Activated T-cell treated with anti-CD3 and anti-CD28 coated beads, Interleukin-2, amount 50 U/mL, for 4 hours (primary cell): ENCODE measurements around the gene PC. TPM values are rescaled to one million over a fixed set of nuclear protein-coding genes. Genes with fewer than 3 reads are reported as not detected.

Experiments
- ATAC-seq, 2 donors: fragments of 200-7000 bp; cut with Tn5 transposase; one replicate each; pipeline ENCODE4 v1.10.0; 2021
- DNase-seq: peaks from one replicate; pipeline ENCODE4 v3.0.0-alpha.2; 2020
- H3K27me3 Mint-ChIP-seq: one replicate; pipeline ENCODE4 v1.8.0; 2021; ENCODE audit warnings: low read depth, mixed read lengths
- H3K36me3 Mint-ChIP-seq: one replicate; pipeline ENCODE4 v1.8.0; 2022; ENCODE audit warnings: mixed read lengths; ENCODE audit not compliant: insufficient read depth
- H3K4me1 Mint-ChIP-seq: one replicate; pipeline ENCODE4 v1.8.0; 2021; ENCODE audit warnings: low read depth, mixed read lengths
- H3K4me3 Mint-ChIP-seq: one replicate; pipeline ENCODE4 v1.8.0; 2021; ENCODE audit warnings: mild to moderate bottlenecking, moderate library complexity, mixed read lengths
- H3K9me3 Mint-ChIP-seq: one replicate; pipeline ENCODE4 v1.8.0; 2021; ENCODE audit warnings: mixed read lengths
- total RNA-seq, 3 donors: library from RNA; stranded (reverse); gene quantifications; one replicate each; pipeline ENCODE4 v1.2.1, GENCODE V29; 2021

PC gene
- total RNA-seq, 3 donors from 2014 or later = 17.5 to 20.0 (median 18.4) TPM

- ATAC-seq = no peak
- Mint-ChIP-seq H3K9me3 (no peaks in the 10 kb centered on the region), H3K4me1 (peaks cover 2% of the 10 kb centered on the region), H3K27me3 (peaks cover 10% of the 10 kb centered on the region), H3K36me3 (no peaks in the 10 kb centered on the region), H3K4me3 (no peak overlapping the region)
- DNase-seq = no peak
These were observed 29.0 kb upstream of the PC start for GRCh38 chr11:66987158-66987620.

- Mint-ChIP-seq H3K4me1 (peaks cover 5% of the 10 kb centered on the region), H3K36me3 (no peaks in the 10 kb centered on the region), H3K27me3 (peaks cover 7% of the 10 kb centered on the region), H3K9me3 (no peaks in the 10 kb centered on the region), H3K4me3 (no peak overlapping the region)
- ATAC-seq (no peak), DNase-seq (no peak)
These were observed 28.0 kb upstream of the PC start for GRCh38 chr11:66986178-66986545.

- DNase-seq (no peak), ATAC-seq (no peak)
- Mint-ChIP-seq H3K4me3 (no peak overlapping the region), H3K36me3 (no peaks in the 10 kb centered on the region), H3K4me1 (peaks cover 5% of the 10 kb centered on the region), H3K9me3 (no peaks in the 10 kb centered on the region), H3K27me3 (peaks cover 7% of the 10 kb centered on the region)
These were observed 27.5 kb upstream of the PC start for GRCh38 chr11:66985508-66986177.

- peaks cover 4% of the 10 kb centered on the region for H3K9me3 Mint-ChIP-seq
- ATAC-seq (no peak), DNase-seq (no peak)
- H3K4me1 Mint-ChIP-seq = peaks cover 5% of the 10 kb centered on the region
- H3K27me3 Mint-ChIP-seq = peaks cover 5% of the 10 kb centered on the region
- H3K4me3 Mint-ChIP-seq = no peak overlapping the region
- H3K36me3 Mint-ChIP-seq = no peaks in the 10 kb centered on the region
These were observed 25.2 kb upstream of the PC start for GRCh38 chr11:66983275-66983924.

GRCh38 chr11:66981976-66982578 lies 23.9 kb upstream of the PC start:
- DNase-seq (no peak), ATAC-seq (no peak)
- no peaks in the 10 kb centered on the region for H3K36me3 Mint-ChIP-seq
- peaks cover 5% of the 10 kb centered on the region for H3K27me3 Mint-ChIP-seq
- peaks cover 5% of the 10 kb centered on the region for H3K4me1 Mint-ChIP-seq
- H3K4me3 Mint-ChIP-seq = no peak overlapping the region
- H3K9me3 Mint-ChIP-seq = peaks cover 4% of the 10 kb centered on the region

- DNase-seq = no peak
- Mint-ChIP-seq H3K36me3 (no peaks in the 10 kb centered on the region), H3K4me1 (peaks cover 5% of the 10 kb centered on the region), H3K9me3 (peaks cover 4% of the 10 kb centered on the region), H3K27me3 (peaks cover 8% of the 10 kb centered on the region), H3K4me3 (no peak overlapping the region)
- ATAC-seq = no peak
These were observed 21.3 kb upstream of the PC start for GRCh38 chr11:66979336-66979980.

- H3K9me3 Mint-ChIP-seq = peaks cover 4% of the 10 kb centered on the region
- ATAC-seq (no peak), DNase-seq (no peak)
- peaks cover 5% of the 10 kb centered on the region for H3K4me1 Mint-ChIP-seq
- H3K4me3 Mint-ChIP-seq = no peak overlapping the region
- no peaks in the 10 kb centered on the region for H3K36me3 Mint-ChIP-seq
- H3K27me3 Mint-ChIP-seq = peaks cover 8% of the 10 kb centered on the region
These were observed 20.5 kb upstream of the PC start for GRCh38 chr11:66978717-66979116.

GRCh38 chr11:66978229-66978628 lies 20.0 kb upstream of the PC start:
- H3K27me3 Mint-ChIP-seq = peaks cover 8% of the 10 kb centered on the region
- DNase-seq = no peak
- no peaks in the 10 kb centered on the region for H3K36me3 Mint-ChIP-seq
- no peak for ATAC-seq
- peaks cover 4% of the 10 kb centered on the region for H3K9me3 Mint-ChIP-seq
- no peak overlapping the region for H3K4me3 Mint-ChIP-seq
- H3K4me1 Mint-ChIP-seq = peaks cover 5% of the 10 kb centered on the region

GRCh38 chr11:66976925-66977324 lies 18.7 kb upstream of the PC start:
- H3K4me3 Mint-ChIP-seq = no peak overlapping the region
- no peaks in the 10 kb centered on the region for H3K36me3 Mint-ChIP-seq
- peaks cover 4% of the 10 kb centered on the region for H3K9me3 Mint-ChIP-seq
- H3K4me1 Mint-ChIP-seq = peaks cover under 1% of the 10 kb centered on the region
- DNase-seq = no peak
- no peak for ATAC-seq
- H3K27me3 Mint-ChIP-seq = peaks cover 8% of the 10 kb centered on the region

GRCh38 chr11:66976028-66976467 lies 17.9 kb upstream of the PC start:
- Mint-ChIP-seq H3K4me1 (peaks cover under 1% of the 10 kb centered on the region), H3K36me3 (no peaks in the 10 kb centered on the region), H3K9me3 (peaks cover 4% of the 10 kb centered on the region), H3K4me3 (no peak overlapping the region), H3K27me3 (peaks cover 8% of the 10 kb centered on the region)
- peak; percentile 24 for DNase-seq
- peak in 1 of 2 donors; percentile 53 for ATAC-seq

- no peak for ATAC-seq
- H3K27me3 Mint-ChIP-seq = peaks cover 8% of the 10 kb centered on the region
- peaks cover 4% of the 10 kb centered on the region for H3K9me3 Mint-ChIP-seq
These were observed 17.3 kb upstream of the PC start for GRCh38 chr11:66975405-66976027.

GRCh38 chr11:66974724-66975404 lies 16.7 kb upstream of the PC start, which contains the start of gene C11orf86:
Gene C11orf86, plus strand, starts transcription at chr11:66975304. Its CDS starts 59 bp downstream, at chr11:66975363.
- no peak for ATAC-seq
- Mint-ChIP-seq H3K4me1 (peaks cover 6% of the 10 kb centered on the region), H3K4me3 (no peak within 1 kb of the TSS)

More at GRCh38 chr11:66975405-66976027, 17.3 kb upstream of the PC start:
- H3K4me1 Mint-ChIP-seq = peaks cover 6% of the 10 kb centered on the region
- no peak overlapping the region for H3K4me3 Mint-ChIP-seq
- no peaks in the 10 kb centered on the region for H3K36me3 Mint-ChIP-seq
- DNase-seq = no peak

GRCh38 chr11:66973956-66974580 lies 15.9 kb upstream of the PC start:
- no peaks in the 10 kb centered on the region for H3K9me3 Mint-ChIP-seq
- no peak overlapping the region for H3K4me3 Mint-ChIP-seq
- DNase-seq = no peak
- no peak for ATAC-seq
- peaks cover 6% of the 10 kb centered on the region for H3K4me1 Mint-ChIP-seq
- peaks cover 8% of the 10 kb centered on the region for H3K27me3 Mint-ChIP-seq
- no peaks in the 10 kb centered on the region for H3K36me3 Mint-ChIP-seq

More at GRCh38 chr11:66974724-66975404, 16.7 kb upstream of the PC start, which contains the start of gene C11orf86:
- Mint-ChIP-seq H3K36me3 (no peaks in the 10 kb centered on the region), H3K27me3 (peaks cover 8% of the 10 kb centered on the region), H3K9me3 (peaks cover 3% of the 10 kb centered on the region)
- DNase-seq = no peak
